Measurements from ENCODE around the gene GNG12. TPM values are rescaled to one million over a fixed set of nuclear protein-coding genes. Genes with fewer than 3 reads are reported as not detected.

GNG12 gene
- total RNA-seq, 1 donor from 2014 or later: 100 TPM

DNA sequence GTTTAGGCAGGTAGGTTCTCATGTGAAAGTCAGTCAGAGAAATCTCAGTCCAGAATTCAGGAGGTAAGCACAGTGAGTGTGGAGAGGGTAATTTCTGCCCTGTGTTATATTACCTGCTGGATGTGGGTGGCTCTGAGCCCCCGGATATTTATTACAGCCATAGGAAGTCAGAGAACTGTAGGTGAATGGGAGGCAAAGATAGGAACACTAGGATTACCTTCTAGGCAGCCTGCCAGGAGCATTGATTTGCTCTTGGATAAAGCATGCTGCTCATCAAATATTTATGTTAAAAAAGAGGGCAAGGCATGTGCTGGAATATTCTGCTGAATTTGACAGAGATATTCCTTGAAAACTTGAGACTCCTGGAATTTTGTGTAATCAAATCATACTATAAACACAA, 8.5 kb downstream of the GNG12 start:
- no peak overlapping the region for H3K27ac Mint-ChIP-seq (ENCODE audit: unreplicated experiment)
- H3K36me3 Mint-ChIP-seq (ENCODE audit: unreplicated experiment): peaks cover 2% of the 10 kb centered on the region
- TF ChIP-seq, protein P1, sequence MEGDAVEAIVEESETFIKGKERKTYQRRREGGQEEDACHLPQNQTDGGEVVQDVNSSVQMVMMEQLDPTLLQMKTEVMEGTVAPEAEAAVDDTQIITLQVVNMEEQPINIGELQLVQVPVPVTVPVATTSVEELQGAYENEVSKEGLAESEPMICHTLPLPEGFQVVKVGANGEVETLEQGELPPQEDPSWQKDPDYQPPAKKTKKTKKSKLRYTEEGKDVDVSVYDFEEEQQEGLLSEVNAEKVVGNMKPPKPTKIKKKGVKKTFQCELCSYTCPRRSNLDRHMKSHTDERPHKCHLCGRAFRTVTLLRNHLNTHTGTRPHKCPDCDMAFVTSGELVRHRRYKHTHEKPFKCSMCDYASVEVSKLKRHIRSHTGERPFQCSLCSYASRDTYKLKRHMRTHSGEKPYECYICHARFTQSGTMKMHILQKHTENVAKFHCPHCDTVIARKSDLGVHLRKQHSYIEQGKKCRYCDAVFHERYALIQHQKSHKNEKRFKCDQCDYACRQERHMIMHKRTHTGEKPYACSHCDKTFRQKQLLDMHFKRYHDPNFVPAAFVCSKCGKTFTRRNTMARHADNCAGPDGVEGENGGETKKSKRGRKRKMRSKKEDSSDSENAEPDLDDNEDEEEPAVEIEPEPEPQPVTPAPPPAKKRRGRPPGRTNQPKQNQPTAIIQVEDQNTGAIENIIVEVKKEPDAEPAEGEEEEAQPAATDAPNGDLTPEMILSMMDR (IDR thresholded peaks at IDR 0.05): no peak
- H3K27me3 Mint-ChIP-seq (ENCODE audit: unreplicated experiment): no peaks in the 10 kb centered on the region
- H3K9me3 Mint-ChIP-seq (ENCODE audit: unreplicated experiment): no peaks in the 10 kb centered on the region
- H3K4me1 Mint-ChIP-seq (ENCODE audit: unreplicated experiment): peaks cover 25% of the 10 kb centered on the region
- no peak overlapping the region for H3K4me3 Mint-ChIP-seq (ENCODE audit: unreplicated experiment)
- no peak for DNase-seq (ENCODE audit: extremely low spot score, unreplicated experiment)

DNA sequence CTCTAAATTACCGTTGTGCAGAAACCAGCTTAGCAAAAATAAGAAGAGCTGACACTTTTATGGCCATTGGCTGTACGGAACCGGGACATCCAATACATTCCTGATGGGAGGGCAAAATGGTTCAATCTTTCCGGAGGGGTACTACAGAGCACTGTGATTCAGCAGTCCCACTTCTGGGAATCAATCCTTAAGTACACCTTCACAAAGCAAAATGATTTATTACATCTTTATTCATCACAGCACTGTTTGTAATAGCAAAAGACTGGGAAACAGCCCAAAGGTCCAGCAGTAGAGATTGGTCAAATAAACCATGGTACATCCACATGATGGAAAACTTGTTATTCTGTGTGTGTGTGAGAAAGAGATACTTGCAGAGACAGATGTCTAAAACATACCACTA, 9.7 kb downstream of the GNG12 start:
- Mint-ChIP-seq H3K36me3 (ENCODE audit: unreplicated experiment) (peaks cover 4% of the 10 kb centered on the region), H3K27me3 (ENCODE audit: unreplicated experiment) (no peaks in the 10 kb centered on the region), H3K27ac (ENCODE audit: unreplicated experiment) (no peak overlapping the region), H3K9me3 (ENCODE audit: unreplicated experiment) (no peaks in the 10 kb centered on the region), H3K4me1 (ENCODE audit: unreplicated experiment) (peaks cover 34% of the 10 kb centered on the region), H3K4me3 (ENCODE audit: unreplicated experiment) (no peak overlapping the region)
- TF ChIP-seq, protein P1 (IDR thresholded peaks at IDR 0.05): no peak
- DNase-seq (ENCODE audit: extremely low spot score, unreplicated experiment): no peak

DNA sequence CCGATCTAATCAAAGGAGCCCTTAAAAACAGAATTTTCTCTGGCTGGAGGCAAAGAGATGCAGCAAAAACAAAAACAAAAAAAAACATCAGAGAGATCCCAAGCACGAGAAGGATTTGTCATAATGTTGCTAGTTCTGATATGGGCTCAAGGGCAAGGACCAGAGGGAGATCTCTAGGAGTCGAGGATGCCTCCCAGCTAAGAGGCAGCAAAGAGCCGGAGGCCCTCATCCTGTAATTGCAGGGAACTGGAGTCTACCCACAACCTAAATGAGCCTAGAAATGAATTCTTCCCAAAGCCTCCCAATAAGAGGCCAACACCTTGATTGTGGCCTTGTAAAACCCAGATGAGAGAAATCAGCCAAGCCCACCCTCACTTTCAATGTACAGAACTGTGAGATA, 12.0 kb downstream of the GNG12 start:
- Mint-ChIP-seq H3K27me3 (ENCODE audit: unreplicated experiment) (no peaks in the 10 kb centered on the region), H3K4me1 (ENCODE audit: unreplicated experiment) (peaks cover 40% of the 10 kb centered on the region), H3K36me3 (ENCODE audit: unreplicated experiment) (peaks cover 4% of the 10 kb centered on the region), H3K27ac (ENCODE audit: unreplicated experiment) (no peak overlapping the region), H3K9me3 (ENCODE audit: unreplicated experiment) (no peaks in the 10 kb centered on the region), H3K4me3 (ENCODE audit: unreplicated experiment) (no peak overlapping the region)
- no peak for DNase-seq (ENCODE audit: extremely low spot score, unreplicated experiment)
- TF ChIP-seq, protein P1 (IDR thresholded peaks at IDR 0.05): no peak

DNA sequence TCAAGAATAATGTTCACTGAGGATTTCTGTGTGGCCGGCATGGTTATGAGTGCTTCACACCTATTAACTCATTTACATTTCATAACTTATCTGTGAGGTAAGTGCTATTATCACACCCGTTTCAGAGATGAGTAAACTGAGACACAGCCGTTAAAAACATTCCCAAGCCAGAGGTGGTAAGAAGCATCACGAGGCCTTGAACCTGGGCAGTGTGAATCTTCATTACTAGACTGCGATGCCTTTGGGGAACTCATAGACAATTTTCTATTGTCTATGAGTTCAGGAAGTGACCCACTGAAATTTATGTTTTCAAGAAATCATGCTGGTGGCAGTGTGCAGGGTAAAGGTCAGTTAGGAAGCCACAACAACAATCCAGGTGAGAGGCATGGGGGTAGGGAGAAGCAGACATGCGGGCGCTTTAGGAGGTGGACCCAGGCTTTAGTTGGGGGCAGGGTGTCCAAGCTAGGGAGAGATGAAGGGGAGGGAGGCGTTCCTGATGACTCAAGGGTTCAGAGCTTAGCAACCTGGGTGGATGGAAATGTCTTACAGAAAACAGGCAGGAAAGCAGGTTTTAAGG, 14.5 kb downstream of the GNG12 start:
- H3K27me3 Mint-ChIP-seq (ENCODE audit: unreplicated experiment): no peaks in the 10 kb centered on the region
- no peak overlapping the region for H3K27ac Mint-ChIP-seq (ENCODE audit: unreplicated experiment)
- H3K9me3 Mint-ChIP-seq (ENCODE audit: unreplicated experiment): no peaks in the 10 kb centered on the region
- no peak overlapping the region for H3K4me3 Mint-ChIP-seq (ENCODE audit: unreplicated experiment)
- H3K4me1 Mint-ChIP-seq (ENCODE audit: unreplicated experiment): peaks cover 63% of the 10 kb centered on the region
- peaks cover 9% of the 10 kb centered on the region for H3K36me3 Mint-ChIP-seq (ENCODE audit: unreplicated experiment)
- TF ChIP-seq, protein P1 (IDR thresholded peaks at IDR 0.05): no peak
- no peak for DNase-seq (ENCODE audit: extremely low spot score, unreplicated experiment)

DNA sequence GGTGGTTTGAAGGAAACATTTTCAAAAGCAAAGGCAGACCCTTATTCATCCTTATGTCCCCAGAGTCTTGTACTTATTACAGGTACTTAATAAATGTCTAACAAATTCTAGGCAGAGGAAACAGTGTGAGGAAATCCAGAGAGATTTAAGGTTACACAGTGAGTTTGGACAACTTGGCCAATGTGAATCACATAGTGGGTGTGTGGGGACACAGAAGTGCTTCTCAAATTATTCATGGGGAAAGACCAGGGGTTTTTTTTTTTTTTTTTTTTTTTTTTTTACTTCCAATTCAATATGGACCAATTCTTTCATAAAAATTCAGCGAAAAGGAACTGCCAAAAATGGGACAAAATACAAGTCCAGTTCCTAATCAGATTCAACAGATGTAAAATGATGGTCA, 15.1 kb downstream of the GNG12 start:
- TF ChIP-seq, protein P1 (IDR thresholded peaks at IDR 0.05): no peak
- Mint-ChIP-seq H3K4me3 (ENCODE audit: unreplicated experiment) (no peak overlapping the region), H3K36me3 (ENCODE audit: unreplicated experiment) (peaks cover 9% of the 10 kb centered on the region), H3K27me3 (ENCODE audit: unreplicated experiment) (no peaks in the 10 kb centered on the region), H3K27ac (ENCODE audit: unreplicated experiment) (no peak overlapping the region), H3K9me3 (ENCODE audit: unreplicated experiment) (no peaks in the 10 kb centered on the region), H3K4me1 (ENCODE audit: unreplicated experiment) (peaks cover 60% of the 10 kb centered on the region)
- no peak for DNase-seq (ENCODE audit: extremely low spot score, unreplicated experiment)
